Right forelimb (tissue), 1 donor: Measurements from ENCODE around the gene TTF2.
A peak's percentile ranks its signal among the peaks of the same experiment; 100 is the strongest.
"Not testable (repeated sequence)": the region's sequence is repeated elsewhere in the genome, so short reads cannot be mapped to it uniquely, and the experiment has no call there.

Experiments used
- DNase-seq: peaks from one replicate; pipeline ENCODE4 v3.0.0-alpha.2; 2018

Gene TTF2

GRCh38 chr1:117094841-117095604 is 34.9 kb downstream of the TTF2 start:
- no peak for DNase-seq

- no peak for DNase-seq
These were observed 36.9 kb downstream of the TTF2 start for GRCh38 chr1:117096951-117097408.

DNA sequence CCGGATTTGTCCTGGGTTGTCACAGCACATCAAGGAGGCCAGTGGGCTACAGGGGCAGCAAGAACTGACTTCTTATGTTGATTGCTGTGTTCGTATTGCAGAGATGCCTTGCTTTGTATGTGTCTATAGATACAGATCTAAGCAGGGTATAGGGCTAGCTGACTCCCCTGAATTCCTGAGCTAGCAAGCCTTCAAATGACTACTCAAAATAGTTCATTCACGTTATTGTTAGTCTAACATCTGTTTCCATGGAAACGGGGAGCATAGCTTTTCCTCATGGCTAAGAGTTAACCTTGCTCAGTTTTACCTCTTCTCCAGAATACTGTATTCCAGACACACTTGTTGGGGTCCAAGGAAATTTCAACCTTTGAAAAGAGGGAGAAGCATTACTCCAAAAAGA is 37.3 kb downstream of the TTF2 start:
- DNase-seq: no peak

- DNase-seq: no peak
These were observed 38.3 kb downstream of the TTF2 start for GRCh38 chr1:117098287-117098890.

GRCh38 chr1:117101334-117101733 is 41.2 kb downstream of the TTF2 start:
- DNase-seq: no peak

- not testable (repeated sequence) for DNase-seq
These were observed 41.7 kb downstream of the TTF2 start for GRCh38 chr1:117101858-117102257.

GRCh38 chr1:117104986-117105385 is 44.9 kb downstream of the TTF2 start:
- no peak for DNase-seq

DNA sequence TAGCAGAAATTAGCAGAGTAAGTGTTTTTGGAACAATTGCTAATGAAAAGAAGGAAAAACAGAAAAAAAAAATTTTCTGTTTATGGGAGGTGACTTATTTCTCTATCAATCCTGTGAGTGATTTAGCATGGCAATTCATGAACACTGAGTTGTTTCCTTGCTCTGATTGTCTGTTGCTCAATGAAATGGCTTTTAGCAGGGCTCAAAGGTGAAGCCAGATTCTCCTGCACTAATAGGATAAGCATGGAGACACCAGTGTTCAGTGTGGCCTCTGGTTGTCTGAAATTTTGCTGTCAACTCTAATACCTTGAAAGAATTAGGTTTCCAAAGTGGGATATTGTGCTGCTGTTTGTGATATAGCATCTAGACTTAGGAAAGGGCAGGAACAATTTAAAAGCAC is 45.6 kb downstream of the TTF2 start:
- DNase-seq: no peak

DNA sequence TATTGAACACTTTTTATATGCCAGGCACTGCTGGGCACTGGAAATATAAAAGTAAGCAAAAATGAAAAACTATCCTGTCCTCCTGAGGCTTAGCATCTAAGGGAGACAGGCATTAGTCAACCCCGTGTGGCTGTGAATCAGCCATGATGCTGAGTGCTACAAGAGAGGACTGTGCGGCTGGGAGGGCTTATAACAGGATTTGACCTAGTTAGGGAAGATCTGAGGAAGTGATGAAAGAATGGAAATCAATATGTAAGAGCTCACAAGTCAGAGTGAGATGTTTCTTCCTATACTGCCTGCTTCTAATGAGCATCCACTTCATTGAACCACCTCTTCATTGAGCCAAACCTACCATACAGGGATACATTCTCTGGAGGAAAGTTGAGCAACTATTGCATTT is 46.4 kb downstream of the TTF2 start:
- no peak for DNase-seq

DNA sequence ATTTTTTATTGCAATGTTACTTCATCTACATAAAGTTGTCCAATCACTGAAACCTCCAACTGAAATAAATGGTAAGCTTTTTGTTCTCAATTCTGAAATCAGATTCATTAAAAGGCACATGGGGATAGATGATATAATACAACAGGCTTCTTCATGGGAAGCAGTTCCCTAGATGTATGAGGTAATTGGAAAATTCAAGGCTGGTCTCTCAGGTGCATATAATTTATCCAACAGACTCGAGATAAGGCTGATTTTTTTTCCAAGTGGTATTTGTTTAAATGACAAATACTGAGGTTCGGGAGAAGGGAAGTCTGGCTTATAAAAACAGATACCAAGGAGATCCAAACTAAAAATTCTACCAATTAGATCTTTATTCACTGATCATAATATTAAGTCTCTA is 47.2 kb downstream of the TTF2 start:
- no peak for DNase-seq

DNA sequence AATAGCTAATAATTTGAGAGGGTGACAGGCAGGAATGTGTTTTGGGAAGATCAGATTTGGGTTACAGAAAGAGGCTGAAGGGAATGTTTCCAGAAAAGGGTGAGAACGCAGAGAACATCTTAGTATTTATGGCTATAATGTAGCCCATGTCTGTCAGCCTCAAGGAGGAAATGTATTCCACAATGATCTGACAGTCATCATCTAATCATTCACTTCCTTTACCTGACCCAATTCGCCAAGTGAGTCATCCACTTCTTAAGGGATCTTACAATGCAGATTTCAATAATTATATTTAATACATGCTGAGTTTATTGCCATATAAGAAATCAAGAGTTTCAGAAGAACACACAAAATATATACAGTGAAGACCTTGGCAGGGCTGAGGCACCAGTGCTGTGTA is 50.6 kb downstream of the TTF2 start:
- no peak for DNase-seq

GRCh38 chr1:117112047-117112717 is 52.1 kb downstream of the TTF2 start:
- no peak for DNase-seq

DNA sequence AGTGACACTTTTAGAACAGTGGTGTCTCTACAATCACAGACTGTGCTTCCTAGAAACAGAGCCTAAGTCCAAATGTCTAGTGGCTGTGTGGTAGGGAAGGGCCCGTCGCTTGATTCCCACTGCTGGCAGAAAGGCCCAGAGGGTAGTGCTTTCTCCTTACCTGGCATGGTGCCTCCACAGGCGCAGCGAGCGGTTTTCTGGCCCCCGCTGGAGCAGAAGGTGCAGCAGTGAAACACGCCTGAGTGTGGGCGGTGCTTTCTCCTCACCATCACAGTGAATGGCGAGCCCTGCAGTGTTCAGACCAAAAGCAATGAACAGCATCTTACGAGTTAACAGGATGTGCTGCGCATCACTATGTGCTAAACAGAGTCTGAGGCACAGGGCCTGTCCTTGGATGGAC is 53.1 kb downstream of the TTF2 start:
- DNase-seq: no peak

DNA sequence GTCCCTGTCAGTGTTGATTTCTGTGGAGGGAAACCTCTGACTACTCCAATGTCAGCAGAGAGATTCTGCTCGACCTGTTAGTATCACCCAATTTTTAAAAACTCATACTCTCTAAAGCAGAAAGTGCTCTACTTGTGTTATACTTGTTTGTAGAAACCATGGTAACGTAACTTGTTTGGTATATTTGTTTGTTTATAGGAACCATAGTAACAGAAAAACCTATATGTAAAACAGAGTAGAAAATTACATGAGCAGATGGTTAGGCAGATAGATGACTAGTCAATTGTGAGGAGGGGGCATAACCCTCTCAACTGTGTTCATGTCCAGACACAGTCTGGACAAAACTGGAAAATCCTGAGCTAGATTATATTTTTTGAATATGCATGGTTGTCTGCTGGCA is 54.8 kb downstream of the TTF2 start:
- no peak for DNase-seq

DNA sequence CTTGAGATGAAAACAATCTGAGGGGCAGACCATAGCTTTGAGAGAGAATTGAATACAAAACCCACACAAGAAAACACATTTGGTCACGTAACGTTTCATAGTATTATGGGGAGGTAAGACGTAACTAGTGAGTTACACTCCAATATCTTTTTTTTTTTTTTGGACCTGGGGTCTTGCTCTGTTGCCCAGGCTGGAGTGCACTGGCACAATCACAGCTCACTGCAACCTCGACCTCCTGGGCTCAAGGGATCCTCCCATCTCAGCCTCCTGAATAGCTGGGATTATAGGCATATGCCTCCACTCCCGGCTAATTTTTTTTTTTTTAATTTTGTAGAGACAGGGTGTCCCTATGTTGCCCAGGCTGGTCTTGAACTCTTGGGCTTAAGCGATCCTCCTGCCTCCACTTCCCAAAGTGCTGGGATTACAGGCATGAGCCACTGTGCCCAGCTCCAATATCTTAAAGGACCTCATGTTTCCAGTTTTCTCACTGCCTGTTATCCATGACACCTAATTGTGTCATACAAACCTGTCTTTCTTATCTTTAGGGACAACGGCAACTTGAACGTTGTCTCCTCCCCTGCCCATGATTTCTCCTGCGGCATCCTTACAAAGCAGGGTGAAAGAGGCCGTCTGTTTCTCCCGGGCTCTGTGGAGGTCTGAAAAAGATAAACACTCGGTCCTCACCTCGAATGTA is 56.1 kb downstream of the TTF2 start:
- DNase-seq: no peak

DNA sequence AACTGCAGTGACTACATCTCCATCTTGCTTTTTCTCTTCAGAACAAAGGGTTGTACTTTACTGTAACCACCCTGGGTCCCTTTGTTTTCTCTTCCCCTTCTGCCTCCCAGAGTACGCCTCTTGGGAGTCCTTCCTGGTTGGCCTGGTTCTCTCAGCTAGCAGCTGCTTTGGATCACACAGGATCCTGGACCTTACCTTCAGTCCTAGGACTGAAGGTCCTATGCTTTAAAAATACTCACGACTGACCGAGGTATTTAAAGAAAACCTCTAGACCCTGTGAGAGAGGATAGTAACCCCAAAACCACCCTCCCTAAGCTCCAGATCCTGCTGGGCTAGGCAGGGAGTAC is 56.6 kb downstream of the TTF2 start:
- no peak for DNase-seq

DNA sequence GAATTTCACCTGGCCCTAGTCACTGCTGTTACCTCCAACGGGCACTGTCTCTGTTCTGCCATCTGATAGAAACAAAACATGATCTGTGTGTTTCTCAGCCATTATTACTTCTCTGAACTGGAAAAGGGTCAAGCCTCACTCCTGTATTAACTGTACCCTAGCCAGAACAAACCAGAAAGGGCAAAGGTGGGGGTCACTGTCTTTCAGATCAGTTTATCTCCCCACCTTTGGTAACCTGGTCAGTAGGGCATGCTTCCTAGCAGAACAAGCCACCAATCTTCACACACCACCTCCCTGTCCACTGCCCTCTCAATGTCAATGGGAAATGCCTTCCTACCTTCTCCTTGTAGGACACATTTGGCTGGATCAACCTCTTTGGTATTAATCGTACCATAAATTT is 57.6 kb downstream of the TTF2 start:
- DNase-seq: no peak

DNA sequence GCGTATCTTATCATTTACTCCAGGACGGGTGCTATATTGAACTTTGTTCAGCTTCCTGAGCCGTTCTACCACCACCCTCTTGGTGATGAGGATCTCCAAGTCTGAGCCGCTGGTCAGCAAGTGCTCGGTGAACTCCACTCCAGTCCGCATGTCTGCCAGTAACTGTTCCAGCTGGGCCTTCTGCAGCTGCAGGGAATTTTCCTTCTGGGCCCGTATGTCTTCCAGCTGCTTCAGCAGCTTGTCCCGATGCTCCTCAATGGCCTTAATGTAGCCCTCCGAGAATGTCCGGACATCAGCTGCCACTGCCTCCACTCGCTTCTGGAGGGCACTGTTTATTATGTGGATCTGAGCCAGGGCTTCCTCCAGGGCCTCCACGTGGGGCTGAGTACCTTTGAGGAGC is 58.0 kb downstream of the TTF2 start:
- DNase-seq: no peak

DNA sequence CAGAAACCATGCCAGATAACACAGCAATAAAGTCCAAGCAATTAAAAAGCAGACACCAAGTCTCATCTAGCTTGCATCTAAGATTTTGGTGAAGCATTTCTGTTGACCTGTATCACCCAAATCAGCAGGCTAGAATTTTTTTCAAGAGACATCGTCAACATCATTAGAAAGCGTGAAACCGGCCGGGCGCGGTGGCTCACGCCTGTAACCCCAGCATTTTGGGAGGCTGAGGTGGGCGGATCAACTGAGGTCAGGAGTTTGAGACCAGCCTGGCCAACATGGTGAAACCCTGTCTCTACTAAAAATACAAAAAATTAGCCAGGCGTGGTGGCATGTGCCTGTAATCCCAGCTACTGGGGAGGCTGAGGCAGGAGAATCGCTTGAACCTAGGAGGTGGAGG is 59.0 kb downstream of the TTF2 start:
- not testable (repeated sequence) for DNase-seq

- no peak for DNase-seq
These were observed 60.9 kb downstream of the TTF2 start for GRCh38 chr1:117120774-117121588.

DNA sequence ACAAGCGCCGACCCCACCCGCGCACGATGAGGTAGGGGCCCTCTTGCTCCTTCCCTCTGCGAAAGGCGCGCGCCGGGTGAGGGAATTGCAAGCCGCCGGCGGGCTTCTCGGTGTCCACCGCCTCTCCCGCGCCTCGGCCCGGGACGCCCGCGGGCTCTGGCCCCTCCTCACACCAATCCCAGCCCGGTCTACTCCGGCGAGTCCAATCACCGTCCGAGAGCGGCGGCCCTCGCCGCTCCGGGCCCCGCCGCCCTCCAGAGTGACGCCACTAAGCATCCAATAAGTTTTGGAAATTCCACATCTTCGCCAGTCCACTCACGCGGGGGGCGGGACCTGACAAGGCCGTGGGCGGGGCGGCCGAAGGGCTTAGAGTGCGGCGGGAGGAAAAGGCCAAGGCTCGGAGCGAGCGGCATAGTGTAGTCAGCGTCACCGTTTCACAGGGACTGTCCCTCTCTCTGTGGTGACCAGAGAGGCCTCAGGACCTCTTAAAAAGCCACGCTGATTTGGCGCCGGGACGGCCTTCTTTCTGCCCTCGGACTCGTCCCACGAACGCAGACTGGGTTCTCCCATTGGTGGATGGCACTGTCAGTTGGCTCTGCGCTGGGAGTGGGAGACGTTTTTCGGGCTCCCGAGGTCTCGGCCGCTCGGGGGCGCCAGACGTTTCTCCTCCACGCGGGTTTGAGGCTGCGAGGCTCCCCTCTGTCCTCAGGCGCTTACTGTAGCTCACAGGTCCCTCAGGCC is 61.6 kb downstream of the TTF2 start, which contains the start of gene TRIM45:
TRIM45 (minus strand) TSS at position 161 of the 741 bp plus-strand sequence. CDS start 548 bp downstream, outside the sequence.
- DNase-seq: peak; percentile 98
